H9 (cell line): ENCODE results near the gene RAD18. TPM values are rescaled to one million over a fixed set of nuclear protein-coding genes. Genes with fewer than 3 reads are reported as not detected.

ENCODE experiments used
- DNase-seq: peaks from one replicate; pipeline ENCODE4 v3.0.0-alpha.2; 2017
- H2AFZ ChIP-seq: one replicate; pipeline ENCODE4 v1.6.1; 2013; ENCODE audit warnings: mild to moderate bottlenecking, low read length, control low read depth, moderate library complexity
- H2AK5ac ChIP-seq: 2 replicates; pipeline ENCODE4 v1.6.1; 2013; ENCODE audit warnings: low read length, control low read depth, mixed read lengths; ENCODE audit not compliant: insufficient read length
- H2BK120ac ChIP-seq: one replicate; pipeline ENCODE4 v1.6.1; 2013; ENCODE audit warnings: low read depth, mild to moderate bottlenecking, low read length, control low read depth, inconsistent platforms; ENCODE audit not compliant: poor library complexity, severe bottlenecking
- H2BK12ac ChIP-seq: 2 replicates; pipeline ENCODE4 v1.6.1; 2013; ENCODE audit warnings: low read length, control low read depth, mixed read lengths, low read depth; ENCODE audit not compliant: insufficient read length
- H2BK15ac ChIP-seq: 2 replicates; pipeline ENCODE4 v1.6.1; 2013; ENCODE audit warnings: low read depth, low read length, control low read depth
- H2BK20ac ChIP-seq: one replicate; pipeline ENCODE4 v1.6.1; 2013; ENCODE audit warnings: low read depth, mild to moderate bottlenecking, low read length, control low read depth, inconsistent platforms; ENCODE audit not compliant: poor library complexity, severe bottlenecking
- H2BK5ac ChIP-seq: 2 replicates; pipeline ENCODE4 v1.6.1; 2013; ENCODE audit warnings: low read length, control low read depth, mixed read lengths; ENCODE audit not compliant: insufficient read length
- H3K14ac ChIP-seq: 2 replicates; pipeline ENCODE4 v1.6.1; 2013; ENCODE audit warnings: low read length, control low read depth; ENCODE audit not compliant: insufficient read depth
- H3K18ac ChIP-seq: 2 replicates; pipeline ENCODE4 v1.6.1; 2013; ENCODE audit warnings: low read depth, mild to moderate bottlenecking, mixed read lengths, low read length, control low read depth; ENCODE audit not compliant: insufficient read length
- H3K23ac ChIP-seq: 2 replicates; pipeline ENCODE4 v1.6.1; 2013; ENCODE audit warnings: low read length, control low read depth, mixed read lengths, low read depth; ENCODE audit not compliant: insufficient read length
- H3K23me2 ChIP-seq: 2 replicates; pipeline ENCODE4 v1.6.1; 2013; ENCODE audit warnings: low read depth, mild to moderate bottlenecking, mixed read lengths, low read length, control low read depth; ENCODE audit not compliant: insufficient read length, poor library complexity, severe bottlenecking
- H3K27ac ChIP-seq: 2 replicates; pipeline ENCODE4 v1.5.1; 2013; ENCODE audit warnings: low read length, control low read depth, mixed read lengths, low read depth; ENCODE audit not compliant: insufficient read length
- H3K27me3 ChIP-seq: 2 replicates; pipeline ENCODE4 v1.6.1; 2013; ENCODE audit warnings: low read length, control low read depth, inconsistent platforms; ENCODE audit not compliant: insufficient read depth
- H3K4ac ChIP-seq: 2 replicates; pipeline ENCODE4 v1.6.1; 2013; ENCODE audit warnings: low read depth, mild to moderate bottlenecking, control low read depth, inconsistent platforms, low read length, moderate library complexity
- H3K4me1 ChIP-seq: 2 replicates; pipeline ENCODE4 v1.6.1; 2013; ENCODE audit warnings: low read length, control low read depth, inconsistent platforms; ENCODE audit not compliant: insufficient read depth
- H3K4me2 ChIP-seq: 2 replicates; pipeline ENCODE4 v1.6.1; 2013; ENCODE audit warnings: low read length, control low read depth, mixed read lengths; ENCODE audit not compliant: insufficient read length, insufficient read depth
- H3K56ac ChIP-seq: 2 replicates; pipeline ENCODE4 v1.6.1; 2013; ENCODE audit warnings: low read depth, mild to moderate bottlenecking, mixed read lengths, low read length, control low read depth; ENCODE audit not compliant: insufficient read length
- H3K79me1 ChIP-seq: 2 replicates; pipeline ENCODE4 v1.6.1; 2013; ENCODE audit warnings: low read depth, mild to moderate bottlenecking, moderate library complexity, low read length, control low read depth, inconsistent platforms; ENCODE audit not compliant: insufficient read depth, poor library complexity, severe bottlenecking
- H3K79me2 ChIP-seq: 2 replicates; pipeline ENCODE4 v1.6.1; 2013; ENCODE audit warnings: low read length, control low read depth, inconsistent platforms; ENCODE audit not compliant: insufficient read depth
- H3K9ac ChIP-seq: 2 replicates; pipeline ENCODE4 v1.6.1; 2013; ENCODE audit warnings: low read length, control low read depth, mixed read lengths; ENCODE audit not compliant: insufficient read length; ENCODE audit errors: extremely low read depth
- H3K9me3 ChIP-seq: one replicate; pipeline ENCODE4 v1.6.1; 2013; ENCODE audit warnings: low read depth, low read length, inconsistent platforms; ENCODE audit not compliant: control insufficient read depth
- H3T11ph ChIP-seq: one replicate; pipeline ENCODE4 v1.6.1; 2013; ENCODE audit warnings: mild to moderate bottlenecking, low read length, control low read depth, inconsistent platforms
- H4K20me1 ChIP-seq: one replicate; pipeline ENCODE4 v1.6.1; 2013; ENCODE audit not compliant: control insufficient read depth, insufficient read length, insufficient read depth
- H4K5ac ChIP-seq: 2 replicates; pipeline ENCODE4 v1.6.1; 2013; ENCODE audit warnings: low read depth, mild to moderate bottlenecking, mixed read lengths, low read length, control low read depth; ENCODE audit not compliant: insufficient read length
- H4K8ac ChIP-seq: replicated peaks from 2 replicates; pipeline ENCODE4 v1.6.1; 2013; ENCODE audit warnings: low read length, control low read depth, mixed read lengths, low read depth; ENCODE audit not compliant: insufficient read length
- H4K91ac ChIP-seq: 2 replicates; pipeline ENCODE4 v1.6.1; 2013; ENCODE audit warnings: low read depth, mild to moderate bottlenecking, moderate library complexity, mixed read lengths, low read length, control low read depth; ENCODE audit not compliant: insufficient read length
- H3K27ac Mint-ChIP-seq, 3 experiments: 2 replicates in 2 of 3; 3 replicates in 1 of 3; pipeline ENCODE4 v1.8.0; 2020 to 2021; ENCODE audit warnings: mixed read lengths in 3 of 3, mild to moderate bottlenecking in 1 of 3, moderate library complexity in 1 of 3
- H3K27me3 Mint-ChIP-seq: 2 replicates; pipeline ENCODE4 v1.8.0; 2021; ENCODE audit warnings: low read depth, mild to moderate bottlenecking, moderate library complexity, mixed read lengths
- H3K36me3 Mint-ChIP-seq, 3 experiments: 2 replicates in 2 of 3; 3 replicates in 1 of 3; pipeline ENCODE4 v1.8.0; 2020 to 2021; ENCODE audit warnings: low read depth in 3 of 3, mixed read lengths in 3 of 3; ENCODE audit not compliant: insufficient read depth in 1 of 3
- H3K4me1 Mint-ChIP-seq, 2 experiments: 2 replicates each; pipeline ENCODE4 v1.8.0; 2020; ENCODE audit warnings: mixed read lengths in 2 of 2
- H3K4me3 Mint-ChIP-seq, 2 experiments: 2 replicates in 1 of 2; 3 replicates in 1 of 2; pipeline ENCODE4 v1.8.0; 2020 to 2021; ENCODE audit warnings: mild to moderate bottlenecking in 2 of 2, mixed read lengths in 2 of 2, moderate library complexity in 1 of 2
- H3K9me3 Mint-ChIP-seq, 2 experiments: 2 replicates in 1 of 2; 3 replicates in 1 of 2; pipeline ENCODE4 v1.8.0; 2020; ENCODE audit warnings: mild to moderate bottlenecking in 2 of 2, mixed read lengths in 2 of 2, moderate library complexity in 1 of 2
- CTCF ChIP-seq: fragments of 200-600 bp; sonication (generic); conservative IDR thresholded peaks from 3 replicates; pipeline ENCODE4 v1.8.0; 2021; ENCODE audit warnings: antibody characterized with exemption, mild to moderate bottlenecking
- whole genome bisulfite sequencing: extraction: QIAGEN DNeasy Blood & Tissue Kit; methylation state at CpG from one replicate; pipeline ENCODE4 v1.1.7; 2013; ENCODE audit warnings: missing lambda C conversion rate, low lambda C conversion rate, mixed read lengths; ENCODE audit not compliant: insufficient read length; ENCODE audit errors: extremely low coverage; 5-methylcytosine and 5-hydroxymethylcytosine counted together
- total RNA-seq: library from RNA; stranded (reverse); gene quantifications from 2 replicates; pipeline ENCODE4 v1.2.1, GENCODE V29; 2021

RAD18 gene
- total RNA-seq, 1 experiment from 2014 or later: 27.8 TPM

DNA sequence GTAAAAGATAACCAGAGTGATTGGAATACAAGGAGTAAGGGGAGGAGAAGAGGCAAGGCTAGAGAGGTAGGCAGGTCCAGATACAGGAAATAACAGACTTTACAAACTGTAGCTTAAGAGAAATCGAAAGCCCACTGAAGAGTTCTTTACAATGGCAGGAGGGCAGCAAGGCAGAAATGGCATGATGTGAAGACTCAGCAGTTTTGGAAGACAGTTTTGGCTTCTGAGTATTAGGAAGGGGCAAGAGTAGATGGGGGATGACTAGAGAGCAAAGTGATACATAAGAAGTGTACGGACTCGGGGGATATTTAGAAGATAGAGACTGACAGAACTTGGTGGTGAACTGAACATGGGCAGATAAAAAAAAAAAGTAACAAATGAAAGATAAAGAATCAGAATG lies 54.1 kb downstream of the RAD18 start:
- no peak overlapping the region for H3K9ac ChIP-seq
- no peak overlapping the region for H3K23ac ChIP-seq
- H2AK5ac ChIP-seq: no peak overlapping the region
- H2BK12ac ChIP-seq: no peak overlapping the region
- Mint-ChIP-seq H3K27me3 (no peaks in the 10 kb centered on the region), H3K27ac (peak overlapping the region in 1 of 3 experiments; percentile 12; a peak in 3 of 7 replicates), H3K4me3 (no peak overlapping the region), H3K36me3 (peaks cover 0 to 14% (median 0%) of the 10 kb centered on the region in 3 experiments; a peak in 4 of 7 replicates), H3K9me3 (no peaks in the 10 kb centered on the region), H3K4me1 (no peaks in the 10 kb centered on the region)
- no peaks in the 10 kb centered on the region for H3K79me2 ChIP-seq
- H2AFZ ChIP-seq: no peak overlapping the region
- no peaks in the 10 kb centered on the region for H4K20me1 ChIP-seq
- H4K91ac ChIP-seq: no peak overlapping the region
- H2BK20ac ChIP-seq: no peak overlapping the region
- no peak overlapping the region for H3K27ac ChIP-seq
- no peak overlapping the region for H2BK120ac ChIP-seq
- no peak overlapping the region for H3K18ac ChIP-seq
- H3K56ac ChIP-seq: no peak overlapping the region
- H4K5ac ChIP-seq: no peak overlapping the region
- peaks cover 2% of the 10 kb centered on the region for H3K79me1 ChIP-seq
- H2BK15ac ChIP-seq: no peak overlapping the region
- H3T11ph ChIP-seq: no peak overlapping the region
- H3K14ac ChIP-seq: no peak overlapping the region
- TF ChIP-seq CTCF: no peak
- no peaks in the 10 kb centered on the region for H3K9me3 ChIP-seq
- no CpG with 5 or more reads among the region's 3 CpGs for WGBS
- H3K23me2 ChIP-seq: no peaks in the 10 kb centered on the region
- peak overlapping the region; percentile 19 for H2BK5ac ChIP-seq
- H3K27me3 ChIP-seq: no peaks in the 10 kb centered on the region
- no peak overlapping the region for H3K4ac ChIP-seq
- no peak overlapping the region for H3K4me2 ChIP-seq
- H4K8ac ChIP-seq: no peak overlapping the region
- H3K4me1 ChIP-seq: no peaks in the 10 kb centered on the region
- no peak for DNase-seq
